ENCODE measurements around the gene ZNF385B.

DNA sequence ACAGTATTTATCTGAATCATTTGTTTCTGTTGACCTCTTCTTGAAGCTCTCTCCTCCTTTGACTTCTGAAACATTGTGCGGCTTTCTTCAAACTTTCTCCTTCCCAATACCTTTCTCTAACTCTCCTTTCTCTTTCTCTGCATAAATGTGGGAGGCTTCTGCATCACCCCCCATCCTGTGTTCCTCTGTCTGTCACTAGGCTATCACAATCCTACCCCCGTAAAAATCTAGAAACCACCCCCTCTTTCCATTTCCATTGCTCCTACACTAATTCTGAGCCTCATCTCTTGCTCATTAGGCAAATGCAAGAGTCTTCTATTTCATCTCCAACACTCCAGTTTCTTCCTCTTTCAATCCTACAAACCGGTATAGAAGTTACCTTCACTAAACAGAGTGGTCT is 32.2 kb upstream of the ZNF385B start:
- no peak for TF ChIP-seq EZH2 (IDR thresholded peaks at IDR 0.05; ENCODE audit: borderline replicate concordance, low read depth, low read length, severe bottlenecking)
- TF ChIP-seq, protein P1, sequence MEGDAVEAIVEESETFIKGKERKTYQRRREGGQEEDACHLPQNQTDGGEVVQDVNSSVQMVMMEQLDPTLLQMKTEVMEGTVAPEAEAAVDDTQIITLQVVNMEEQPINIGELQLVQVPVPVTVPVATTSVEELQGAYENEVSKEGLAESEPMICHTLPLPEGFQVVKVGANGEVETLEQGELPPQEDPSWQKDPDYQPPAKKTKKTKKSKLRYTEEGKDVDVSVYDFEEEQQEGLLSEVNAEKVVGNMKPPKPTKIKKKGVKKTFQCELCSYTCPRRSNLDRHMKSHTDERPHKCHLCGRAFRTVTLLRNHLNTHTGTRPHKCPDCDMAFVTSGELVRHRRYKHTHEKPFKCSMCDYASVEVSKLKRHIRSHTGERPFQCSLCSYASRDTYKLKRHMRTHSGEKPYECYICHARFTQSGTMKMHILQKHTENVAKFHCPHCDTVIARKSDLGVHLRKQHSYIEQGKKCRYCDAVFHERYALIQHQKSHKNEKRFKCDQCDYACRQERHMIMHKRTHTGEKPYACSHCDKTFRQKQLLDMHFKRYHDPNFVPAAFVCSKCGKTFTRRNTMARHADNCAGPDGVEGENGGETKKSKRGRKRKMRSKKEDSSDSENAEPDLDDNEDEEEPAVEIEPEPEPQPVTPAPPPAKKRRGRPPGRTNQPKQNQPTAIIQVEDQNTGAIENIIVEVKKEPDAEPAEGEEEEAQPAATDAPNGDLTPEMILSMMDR (IDR thresholded peaks at IDR 0.05; ENCODE audit: borderline replicate concordance, extremely low read depth, low read length, poor library complexity, severe bottlenecking), result no peak

All from DND-41 (cell line).